ENCODE results near the gene IER5. TPM values are rescaled to one million over a fixed set of nuclear protein-coding genes. Genes with fewer than 3 reads are reported as not detected.

Gene IER5
- total RNA-seq, 1 experiment from 2014 or later, result 30.5 TPM

DNA sequence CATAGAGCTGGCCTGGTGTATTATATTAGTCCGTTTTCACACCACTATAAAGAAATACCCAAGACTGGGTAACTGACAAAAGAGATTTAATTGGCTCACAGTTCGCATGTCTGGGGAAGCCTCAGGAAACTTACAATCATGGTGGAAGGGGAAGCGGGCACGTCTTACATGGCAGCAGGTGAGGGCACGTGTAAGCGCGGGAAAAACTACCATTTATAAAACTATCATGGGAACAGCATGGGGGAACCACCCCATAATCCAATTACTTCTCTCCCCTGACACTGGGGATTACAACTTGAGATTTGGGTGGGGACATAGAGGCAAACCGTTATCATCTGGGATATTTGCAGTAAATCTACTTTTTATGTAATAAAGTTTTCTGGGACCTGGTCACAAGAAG is 6.8 kb downstream of the IER5 start (continued):
- TF ChIP-seq, protein P1, sequence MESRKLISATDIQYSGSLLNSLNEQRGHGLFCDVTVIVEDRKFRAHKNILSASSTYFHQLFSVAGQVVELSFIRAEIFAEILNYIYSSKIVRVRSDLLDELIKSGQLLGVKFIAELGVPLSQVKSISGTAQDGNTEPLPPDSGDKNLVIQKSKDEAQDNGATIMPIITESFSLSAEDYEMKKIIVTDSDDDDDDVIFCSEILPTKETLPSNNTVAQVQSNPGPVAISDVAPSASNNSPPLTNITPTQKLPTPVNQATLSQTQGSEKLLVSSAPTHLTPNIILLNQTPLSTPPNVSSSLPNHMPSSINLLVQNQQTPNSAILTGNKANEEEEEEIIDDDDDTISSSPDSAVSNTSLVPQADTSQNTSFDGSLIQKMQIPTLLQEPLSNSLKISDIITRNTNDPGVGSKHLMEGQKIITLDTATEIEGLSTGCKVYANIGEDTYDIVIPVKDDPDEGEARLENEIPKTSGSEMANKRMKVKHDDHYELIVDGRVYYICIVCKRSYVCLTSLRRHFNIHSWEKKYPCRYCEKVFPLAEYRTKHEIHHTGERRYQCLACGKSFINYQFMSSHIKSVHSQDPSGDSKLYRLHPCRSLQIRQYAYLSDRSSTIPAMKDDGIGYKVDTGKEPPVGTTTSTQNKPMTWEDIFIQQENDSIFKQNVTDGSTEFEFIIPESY (IDR thresholded peaks at IDR 0.05; ENCODE audit: extremely low read depth, insufficient replicate concordance, low read length), result no peak

DNA sequence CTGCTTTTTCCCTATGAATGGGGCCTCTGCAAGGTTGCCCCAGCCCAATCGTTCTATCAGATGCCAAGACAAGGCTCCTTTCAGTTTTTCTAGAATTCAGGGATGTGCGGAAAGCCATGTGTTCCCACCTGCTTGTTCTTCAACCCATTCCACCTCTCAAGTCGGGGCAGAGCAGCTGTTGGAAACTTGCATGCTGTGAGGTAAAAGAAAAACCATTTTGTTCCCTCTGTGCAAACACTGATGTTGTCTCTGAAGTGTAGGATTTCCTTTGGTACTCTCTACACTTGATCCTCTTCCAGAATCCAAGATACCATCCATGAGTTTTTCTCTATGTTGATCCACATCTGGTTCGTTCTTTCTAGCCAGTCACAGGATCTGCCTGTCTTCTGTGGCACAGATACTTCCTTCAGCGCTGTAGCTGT is 7.3 kb downstream of the IER5 start:
- no TSS peak for BruUV-seq (replicated peaks)
- no peak for TF ChIP-seq SIN3A (IDR thresholded peaks at IDR 0.05; ENCODE audit: low read depth)
- no peak for TF ChIP-seq YY1 (IDR thresholded peaks at IDR 0.05; ENCODE audit: extremely low read depth, insufficient replicate concordance, low read depth, low read length)
- TF ChIP-seq CBX3 (IDR thresholded peaks at IDR 0.05; ENCODE audit: low read depth), result no peak
- TF ChIP-seq, protein P2, sequence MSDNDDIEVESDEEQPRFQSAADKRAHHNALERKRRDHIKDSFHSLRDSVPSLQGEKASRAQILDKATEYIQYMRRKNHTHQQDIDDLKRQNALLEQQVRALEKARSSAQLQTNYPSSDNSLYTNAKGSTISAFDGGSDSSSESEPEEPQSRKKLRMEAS (IDR thresholded peaks at IDR 0.05), result no peak
- no peak for TF ChIP-seq RAD21 (IDR thresholded peaks at IDR 0.05; ENCODE audit: low read depth)
- TF ChIP-seq TCF7L2 (IDR thresholded peaks at IDR 0.05; ENCODE audit: borderline replicate concordance, extremely low read depth, insufficient read depth, insufficient read length), result no peak
- TF ChIP-seq EZH2 (IDR thresholded peaks at IDR 0.05), result no peak
- TF ChIP-seq EZH2phosphoT487 (IDR thresholded peaks at IDR 0.05; ENCODE audit: borderline replicate concordance), result no peak
- no peak for TF ChIP-seq FOSL1 (IDR thresholded peaks at IDR 0.05; ENCODE audit: low read depth)
- TF ChIP-seq ZNF274 (IDR thresholded peaks at IDR 0.05; ENCODE audit: low read depth, low read length), result no peak
- no peak for TF ChIP-seq ZFX (IDR thresholded peaks at IDR 0.05)
- TF ChIP-seq CEBPB (IDR thresholded peaks at IDR 0.05; ENCODE audit: low read depth), result no peak
- no peak for TF ChIP-seq SP1 (IDR thresholded peaks at IDR 0.05; ENCODE audit: low read depth)
- TF ChIP-seq SRF (IDR thresholded peaks at IDR 0.05; ENCODE audit: low read depth), result no peak
- Histone ChIP-seq H3K27me3 (ENCODE audit: insufficient read depth, low read length) (no peaks in the 10 kb centered on the region), H4K20me1 (ENCODE audit: insufficient read depth) (peaks cover 13% of the 10 kb centered on the region; the same call in 1 of the 2 replicates), H2AFZ (ENCODE audit: low read depth, low read length, poor library complexity, severe bottlenecking) (no peak overlapping the region), H3K27ac (ENCODE audit: low read depth, low read length) (no peak overlapping the region), H3K36me3 (ENCODE audit: control insufficient read depth in 1 of 2, insufficient read depth in 2 of 2, low read length in 2 of 2) (peaks cover 0 to 3% of the 10 kb centered on the region in 2 experiments; a peak in 1 of 4 replicates), H3K4me2 (ENCODE audit: low read length) (no peak overlapping the region), H3K9ac (ENCODE audit: low read length) (no peak overlapping the region), H3K79me2 (ENCODE audit: insufficient read depth, low read length) (peaks cover 22% of the 10 kb centered on the region), H3K9me2 (ENCODE audit: insufficient read depth) (no peaks in the 10 kb centered on the region), H3K4me1 (ENCODE audit: control insufficient read depth in 1 of 2, insufficient read depth in 2 of 2, low read length in 2 of 2) (peaks cover 20 to 21% of the 10 kb centered on the region in 2 experiments), H3K4me3 (replicated peaks in 1 of 2; ENCODE audit: low read depth in 1 of 2, low read length in 2 of 2) (no peak overlapping the region), H3K9me3 (ENCODE audit: control insufficient read depth in 1 of 2, insufficient read depth in 1 of 2, low read depth in 1 of 2, low read length in 2 of 2) (no peaks in the 10 kb centered on the region)
- intact Hi-C loops (cut with micrococcal nuclease), result no loop called here
- CTCF ChIA-PET, result interaction anchor here (1.0 to 1.5 kb wide), 2 partner anchors 12 to 45 kb away, joined by 3 to 4 read pairs; no protein-coding TSS in a partner anchor
- ATAC-seq, result no peak
- RAD21 ChIA-PET (ENCODE audit: low non-redundant PET in 1 of 2, low total read pairs in 2 of 2, uncharacterized antibody in 2 of 2, unreplicated experiment in 2 of 2), result no interaction called here
- no peak for DNase-seq (ENCODE audit: low read depth, low spot score)
- POLR2A ChIA-PET, result interaction anchor here (2.0 kb wide), 1 partner anchor 12 kb away, joined by 9 read pairs; no protein-coding TSS in a partner anchor
